ENCODE results near the gene TRIM27. TPM values are rescaled to one million over a fixed set of nuclear protein-coding genes. Genes with fewer than 3 reads are reported as not detected.

The TRIM27 gene
- total RNA-seq, 4 donors from 2014 or later = 32.3 to 49.0 (median 42.4) TPM

- TF ChIP-seq CTCF (IDR thresholded peaks at IDR 0.05; ENCODE audit: low read depth) = no peak
These were observed 26.4 kb downstream of the TRIM27 start for GRCh38 chr6:28897369-28897745.

GRCh38 chr6:28896505-28897368 lies 27.0 kb downstream of the TRIM27 start:
- no peak for TF ChIP-seq CTCF (IDR thresholded peaks at IDR 0.05; ENCODE audit: low read depth)

- TF ChIP-seq CTCF (IDR thresholded peaks at IDR 0.05; ENCODE audit: low read depth) = no peak
These were observed 28.5 kb downstream of the TRIM27 start for GRCh38 chr6:28895131-28895812.

GRCh38 chr6:28893172-28893799 lies 30.5 kb downstream of the TRIM27 start:
- TF ChIP-seq CTCF (IDR thresholded peaks at IDR 0.05; ENCODE audit: low read depth) = no peak

DNA sequence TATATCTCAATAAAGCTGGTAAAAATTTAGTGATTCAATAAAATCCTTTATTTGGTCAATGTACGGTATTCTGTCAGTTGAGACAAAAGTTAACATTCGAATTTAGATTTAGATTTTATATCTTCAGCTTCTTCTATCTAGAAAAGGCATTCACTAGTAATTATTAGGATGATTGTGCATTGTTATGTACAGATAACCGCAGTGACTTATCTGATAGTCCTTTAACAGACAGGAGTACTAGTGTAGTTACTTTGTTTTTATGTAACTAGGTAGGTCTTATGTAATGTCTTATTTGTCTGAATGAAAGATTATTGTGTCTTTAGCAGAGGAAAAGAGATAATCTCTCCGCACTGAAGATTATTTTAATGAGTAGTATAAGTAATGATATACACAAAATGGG lies 31.3 kb downstream of the TRIM27 start:
- TF ChIP-seq CTCF (IDR thresholded peaks at IDR 0.05; ENCODE audit: low read depth) = no peak

GRCh38 chr6:28887796-28888496 lies 35.8 kb downstream of the TRIM27 start:
- no peak for TF ChIP-seq CTCF (IDR thresholded peaks at IDR 0.05; ENCODE audit: low read depth)
